WTC11 (cell line): ENCODE data around the gene ELAPOR2.

ENCODE experiments used
- ETV6 ChIP-seq: sonication (generic); formaldehyde crosslinking; IDR thresholded peaks from 2 replicates; pipeline ENCODE4 v1.8.1; 2022; ENCODE audit warnings: mild to moderate bottlenecking, missing genetic modification reagents
- FOXK1 ChIP-seq: sonication (generic); formaldehyde crosslinking; IDR thresholded peaks from 2 replicates; pipeline ENCODE4 v1.8.0; 2022; ENCODE audit warnings: mild to moderate bottlenecking, moderate library complexity, missing genetic modification reagents
- JAZF1 ChIP-seq: fragments of 250-450 bp; sonication (Bioruptor Pico); IDR thresholded peaks from 2 replicates; pipeline ENCODE4 v1.9.0; 2021; ENCODE audit warnings: moderate library complexity, mild to moderate bottlenecking, inconsistent platforms
- SP1 ChIP-seq: sonication (generic); formaldehyde crosslinking; conservative IDR thresholded peaks from 2 replicates; pipeline ENCODE4 v1.8.1; 2022; ENCODE audit warnings: missing genetic modification reagents
- ZNF317 ChIP-seq: sonication (generic); formaldehyde crosslinking; IDR thresholded peaks from 2 replicates; pipeline ENCODE4 v1.8.1; 2023; ENCODE audit warnings: low read depth, mild to moderate bottlenecking, moderate library complexity, missing genetic modification reagents, borderline replicate concordance
- TF ChIP-seq, protein P1 (sequence below): fragments of 200-600 bp; IDR thresholded peaks from 2 replicates; pipeline ENCODE4 v1.8.0; 2022; ENCODE audit warnings: antibody characterized with exemption
- TF ChIP-seq, protein P2 (sequence below): sonication (generic); formaldehyde crosslinking; IDR thresholded peaks from 2 replicates; pipeline ENCODE4 v1.8.1; 2023; ENCODE audit warnings: mild to moderate bottlenecking, missing genetic modification reagents, moderate library complexity
- TF ChIP-seq, protein P3 (sequence below): sonication (generic); formaldehyde crosslinking; IDR thresholded peaks from 2 replicates; pipeline ENCODE4 v1.8.1; 2023; ENCODE audit warnings: mild to moderate bottlenecking, missing genetic modification reagents
- TF ChIP-seq, protein P4 (sequence below): sonication (generic); formaldehyde crosslinking; IDR thresholded peaks from 2 replicates; pipeline ENCODE4 v1.8.0; 2022; ENCODE audit warnings: missing genetic modification reagents

DNA sequence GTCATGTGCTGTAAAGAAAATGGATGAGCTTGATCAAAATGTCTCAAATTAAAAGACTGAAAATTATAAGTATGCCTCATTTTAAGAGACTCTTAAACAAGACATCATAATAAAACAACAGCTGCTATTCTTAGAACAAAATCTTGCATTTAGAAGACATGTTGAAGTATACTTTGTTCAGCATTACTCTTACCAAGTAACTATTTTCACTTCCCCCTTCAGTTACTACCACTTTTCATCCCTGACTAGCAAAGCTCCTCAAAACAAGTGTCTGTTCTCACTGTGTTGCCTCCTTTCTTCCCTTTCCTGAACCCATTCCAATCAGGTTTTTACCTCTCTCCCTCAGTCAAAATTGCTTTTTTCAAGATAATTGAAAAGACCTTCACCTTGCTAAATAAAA lies 31.6 kb downstream of the ELAPOR2 start:
- TF ChIP-seq ETV6 (CRISPR knock-in tag) (no peak), JAZF1 (no peak), FOXK1 (no peak), SP1 (CRISPR knock-in tag) (no peak), ZNF317 (no peak)
- TF ChIP-seq, protein P1, sequence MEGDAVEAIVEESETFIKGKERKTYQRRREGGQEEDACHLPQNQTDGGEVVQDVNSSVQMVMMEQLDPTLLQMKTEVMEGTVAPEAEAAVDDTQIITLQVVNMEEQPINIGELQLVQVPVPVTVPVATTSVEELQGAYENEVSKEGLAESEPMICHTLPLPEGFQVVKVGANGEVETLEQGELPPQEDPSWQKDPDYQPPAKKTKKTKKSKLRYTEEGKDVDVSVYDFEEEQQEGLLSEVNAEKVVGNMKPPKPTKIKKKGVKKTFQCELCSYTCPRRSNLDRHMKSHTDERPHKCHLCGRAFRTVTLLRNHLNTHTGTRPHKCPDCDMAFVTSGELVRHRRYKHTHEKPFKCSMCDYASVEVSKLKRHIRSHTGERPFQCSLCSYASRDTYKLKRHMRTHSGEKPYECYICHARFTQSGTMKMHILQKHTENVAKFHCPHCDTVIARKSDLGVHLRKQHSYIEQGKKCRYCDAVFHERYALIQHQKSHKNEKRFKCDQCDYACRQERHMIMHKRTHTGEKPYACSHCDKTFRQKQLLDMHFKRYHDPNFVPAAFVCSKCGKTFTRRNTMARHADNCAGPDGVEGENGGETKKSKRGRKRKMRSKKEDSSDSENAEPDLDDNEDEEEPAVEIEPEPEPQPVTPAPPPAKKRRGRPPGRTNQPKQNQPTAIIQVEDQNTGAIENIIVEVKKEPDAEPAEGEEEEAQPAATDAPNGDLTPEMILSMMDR: no peak
- TF ChIP-seq, protein P2, sequence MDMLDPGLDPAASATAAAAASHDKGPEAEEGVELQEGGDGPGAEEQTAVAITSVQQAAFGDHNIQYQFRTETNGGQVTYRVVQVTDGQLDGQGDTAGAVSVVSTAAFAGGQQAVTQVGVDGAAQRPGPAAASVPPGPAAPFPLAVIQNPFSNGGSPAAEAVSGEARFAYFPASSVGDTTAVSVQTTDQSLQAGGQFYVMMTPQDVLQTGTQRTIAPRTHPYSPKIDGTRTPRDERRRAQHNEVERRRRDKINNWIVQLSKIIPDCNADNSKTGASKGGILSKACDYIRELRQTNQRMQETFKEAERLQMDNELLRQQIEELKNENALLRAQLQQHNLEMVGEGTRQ (CRISPR knock-in tag): no peak
- TF ChIP-seq, protein P3, sequence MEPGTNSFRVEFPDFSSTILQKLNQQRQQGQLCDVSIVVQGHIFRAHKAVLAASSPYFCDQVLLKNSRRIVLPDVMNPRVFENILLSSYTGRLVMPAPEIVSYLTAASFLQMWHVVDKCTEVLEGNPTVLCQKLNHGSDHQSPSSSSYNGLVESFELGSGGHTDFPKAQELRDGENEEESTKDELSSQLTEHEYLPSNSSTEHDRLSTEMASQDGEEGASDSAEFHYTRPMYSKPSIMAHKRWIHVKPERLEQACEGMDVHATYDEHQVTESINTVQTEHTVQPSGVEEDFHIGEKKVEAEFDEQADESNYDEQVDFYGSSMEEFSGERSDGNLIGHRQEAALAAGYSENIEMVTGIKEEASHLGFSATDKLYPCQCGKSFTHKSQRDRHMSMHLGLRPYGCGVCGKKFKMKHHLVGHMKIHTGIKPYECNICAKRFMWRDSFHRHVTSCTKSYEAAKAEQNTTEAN: no peak
- TF ChIP-seq, protein P4, sequence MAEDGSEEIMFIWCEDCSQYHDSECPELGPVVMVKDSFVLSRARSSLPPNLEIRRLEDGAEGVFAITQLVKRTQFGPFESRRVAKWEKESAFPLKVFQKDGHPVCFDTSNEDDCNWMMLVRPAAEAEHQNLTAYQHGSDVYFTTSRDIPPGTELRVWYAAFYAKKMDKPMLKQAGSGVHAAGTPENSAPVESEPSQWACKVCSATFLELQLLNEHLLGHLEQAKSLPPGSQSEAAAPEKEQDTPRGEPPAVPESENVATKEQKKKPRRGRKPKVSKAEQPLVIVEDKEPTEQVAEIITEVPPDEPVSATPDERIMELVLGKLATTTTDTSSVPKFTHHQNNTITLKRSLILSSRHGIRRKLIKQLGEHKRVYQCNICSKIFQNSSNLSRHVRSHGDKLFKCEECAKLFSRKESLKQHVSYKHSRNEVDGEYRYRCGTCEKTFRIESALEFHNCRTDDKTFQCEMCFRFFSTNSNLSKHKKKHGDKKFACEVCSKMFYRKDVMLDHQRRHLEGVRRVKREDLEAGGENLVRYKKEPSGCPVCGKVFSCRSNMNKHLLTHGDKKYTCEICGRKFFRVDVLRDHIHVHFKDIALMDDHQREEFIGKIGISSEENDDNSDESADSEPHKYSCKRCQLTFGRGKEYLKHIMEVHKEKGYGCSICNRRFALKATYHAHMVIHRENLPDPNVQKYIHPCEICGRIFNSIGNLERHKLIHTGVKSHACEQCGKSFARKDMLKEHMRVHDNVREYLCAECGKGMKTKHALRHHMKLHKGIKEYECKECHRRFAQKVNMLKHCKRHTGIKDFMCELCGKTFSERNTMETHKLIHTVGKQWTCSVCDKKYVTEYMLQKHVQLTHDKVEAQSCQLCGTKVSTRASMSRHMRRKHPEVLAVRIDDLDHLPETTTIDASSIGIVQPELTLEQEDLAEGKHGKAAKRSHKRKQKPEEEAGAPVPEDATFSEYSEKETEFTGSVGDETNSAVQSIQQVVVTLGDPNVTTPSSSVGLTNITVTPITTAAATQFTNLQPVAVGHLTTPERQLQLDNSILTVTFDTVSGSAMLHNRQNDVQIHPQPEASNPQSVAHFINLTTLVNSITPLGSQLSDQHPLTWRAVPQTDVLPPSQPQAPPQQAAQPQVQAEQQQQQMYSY (CRISPR knock-in tag): no peak
